Endothelial cell of umbilical vein (primary cell): ENCODE data around the gene PLPPR2. TPM values are rescaled to one million over a fixed set of nuclear protein-coding genes. Genes with fewer than 3 reads are reported as not detected.
A peak's percentile ranks its signal among the peaks of the same experiment; 100 is the strongest.

ENCODE experiments used
- BruUV-seq: library from RNA; stranded (reverse); fragments of 400-500 nt; replicated peaks from 2 replicates; lab custom pipeline; 2021; lab: Mats Ljungman, UMichigan
- CTCF ChIA-PET: fragments of 300-600, 350-600 bp; sonication (Branson Sonifier 250); formaldehyde crosslinking; loops from one replicate; lab custom pipeline; 2021; ENCODE audit warnings: antibody characterized with exemption, inconsistent platforms; lab: Charles Lee
- POLR2A ChIA-PET: fragments of 300-600, 350-600 bp; sonication (Branson Sonifier 250); formaldehyde crosslinking; loops from one replicate; lab custom pipeline; 2021; ENCODE audit warnings: antibody characterized with exemption, inconsistent platforms; lab: Charles Lee
- DNase-seq: peaks from one replicate; pipeline ENCODE4 v3.0.0-alpha.2; 2011; ENCODE audit warnings: low read depth, low spot score
- FAIRE-seq: peaks from 2 replicates; lab custom pipeline; 2011; peaks lifted over from hg19 to GRCh38; lab: Jason Lieb, UNC
- H2AFZ ChIP-seq: 2 replicates; pipeline ENCODE4 v1.6.0; 2012; ENCODE audit warnings: low read depth, low read length, control low read depth, inconsistent platforms
- H3K27ac ChIP-seq: 2 replicates; pipeline ENCODE4 v1.5.1; 2011; ENCODE audit warnings: low read depth, mild to moderate bottlenecking, control low read depth, low read length, moderate library complexity; ENCODE audit not compliant: insufficient read depth
- H3K27me3 ChIP-seq, 2 experiments: 2 replicates each; pipeline versions ENCODE4 v1.6.0 to v1.6.1; 2011; ENCODE audit warnings: low read length in 2 of 2, mixed read lengths in 1 of 2; ENCODE audit not compliant: control insufficient read depth in 2 of 2, insufficient read depth in 2 of 2
- H3K36me3 ChIP-seq, 2 experiments: 2 replicates in 1 of 2; 3 replicates in 1 of 2; pipeline ENCODE4 v1.5.1; 2011; ENCODE audit warnings: low read length in 2 of 2, mild to moderate bottlenecking in 1 of 2, moderate library complexity in 1 of 2; ENCODE audit not compliant: control insufficient read depth in 2 of 2, insufficient read depth in 2 of 2; ENCODE audit errors: extremely low read depth in 1 of 2
- H3K4me1 ChIP-seq: 3 replicates; pipeline ENCODE4 v1.5.1; 2011; ENCODE audit warnings: mild to moderate bottlenecking, low read length; ENCODE audit not compliant: control insufficient read depth, insufficient read depth; ENCODE audit errors: extremely low read depth
- H3K4me2 ChIP-seq: 2 replicates; pipeline ENCODE4 v1.6.1; 2011; ENCODE audit warnings: low read length, control low read depth, mixed read lengths; ENCODE audit not compliant: insufficient read depth
- H3K4me3 ChIP-seq, 3 experiments: fragments of 200-600 bp in 1 of 3; sonication (generic), shearing (Covaris generic) in 1 of 3; replicated peaks in 1 of 3; 2 replicates each; pipeline ENCODE4 v1.5.1; 2011 to 2016; ENCODE audit warnings: control low read depth in 3 of 3, low read length in 3 of 3, mild to moderate bottlenecking in 2 of 3, inconsistent platforms in 1 of 3, low read depth in 1 of 3, moderate library complexity in 1 of 3; ENCODE audit not compliant: insufficient read depth in 1 of 3
- H3K79me2 ChIP-seq: 2 replicates; pipeline ENCODE4 v1.6.0; 2012; ENCODE audit warnings: low read length, inconsistent platforms; ENCODE audit not compliant: control insufficient read depth, insufficient read depth
- H3K9ac ChIP-seq: replicated peaks from 2 replicates; pipeline ENCODE3; 2011; ENCODE audit warnings: low read length, control low read depth; ENCODE audit not compliant: insufficient read depth; ENCODE audit errors: extremely low read depth
- H3K9me1 ChIP-seq: replicated peaks from 3 replicates; pipeline ENCODE4 v1.6.0; 2011; ENCODE audit warnings: mild to moderate bottlenecking, low read length; ENCODE audit not compliant: control insufficient read depth, insufficient read depth; ENCODE audit errors: extremely low read depth
- H3K9me3 ChIP-seq: replicated peaks from 2 replicates; pipeline ENCODE4 v1.5.1; 2012; ENCODE audit warnings: low read length, inconsistent platforms; ENCODE audit not compliant: control insufficient read depth, insufficient read depth
- H4K20me1 ChIP-seq: replicated peaks from 2 replicates; pipeline ENCODE3; 2011; ENCODE audit warnings: mild to moderate bottlenecking, low read length; ENCODE audit not compliant: control insufficient read depth, insufficient read depth; ENCODE audit errors: extremely low read depth
- CTCF ChIP-seq, 2 donors: IDR thresholded peaks; 1 replicate in 1 of 2; 2 replicates in 1 of 2; pipeline ENCODE4 v1.5.1; 2011; ENCODE audit warnings: low read length in 2 of 2, mild to moderate bottlenecking in 2 of 2, moderate library complexity in 2 of 2, control low read depth in 1 of 2, inconsistent platforms in 1 of 2, low read depth in 1 of 2; ENCODE audit not compliant: insufficient read depth in 1 of 2; ENCODE audit errors: extremely low read depth in 1 of 2
- EZH2 ChIP-seq: IDR thresholded peaks from 2 replicates; pipeline ENCODE4 v1.6.1; 2012; ENCODE audit warnings: borderline replicate concordance, low read depth, mild to moderate bottlenecking, moderate library complexity, low read length, inconsistent platforms; ENCODE audit not compliant: severe bottlenecking
- FOS ChIP-seq: IDR thresholded peaks from 2 replicates; pipeline ENCODE4 v1.6.1; 2011; ENCODE audit warnings: mild to moderate bottlenecking, low read length, moderate library complexity, borderline replicate concordance; ENCODE audit not compliant: insufficient read depth
- GATA2 ChIP-seq: IDR thresholded peaks from 2 replicates; pipeline ENCODE4 v1.7.0; 2011; ENCODE audit warnings: low read depth, mild to moderate bottlenecking, moderate library complexity, mixed read lengths, low read length; ENCODE audit not compliant: insufficient read length, insufficient read depth
- JUN ChIP-seq: IDR thresholded peaks from 2 replicates; pipeline ENCODE4 v1.6.1; 2011; ENCODE audit warnings: borderline replicate concordance, low read depth; ENCODE audit not compliant: insufficient read length, insufficient read depth
- MAX ChIP-seq: IDR thresholded peaks from 2 replicates; pipeline ENCODE4 v1.6.1; 2011; ENCODE audit not compliant: insufficient read depth, insufficient read length
- MYC ChIP-seq: IDR thresholded peaks from one replicate; pipeline ENCODE4 v1.6.1; 2011; ENCODE audit warnings: mild to moderate bottlenecking, low read depth, low read length
- POLR2A ChIP-seq: IDR thresholded peaks from 2 replicates; pipeline ENCODE4 v1.6.1; 2012; ENCODE audit warnings: low read depth, mild to moderate bottlenecking, control low read depth, low read length
- POLR2AphosphoS5 ChIP-seq: IDR thresholded peaks from 2 replicates; pipeline ENCODE4 v1.6.1; 2012; ENCODE audit warnings: low read depth, mild to moderate bottlenecking, control low read depth, low read length, moderate library complexity; ENCODE audit not compliant: insufficient read depth
- dilution Hi-C: fragments of 300-500 bp; cut with MboI; formaldehyde crosslinking; loops from one replicate; pipeline ENCODE4 v1.15.0; 2019; ENCODE audit warnings: low sequenced_read_pairs; ENCODE audit not compliant: extremely low pct_ligation_motif_present
- intact Hi-C: fragments of 100-400 bp; cut with micrococcal nuclease; formaldehyde crosslinking; loops from one replicate; pipeline ENCODE4 v1.10.0; 2022
- polyA plus RNA-seq, 4 experiments: library from polyadenylated mRNA; depleted of rRNA in 3 of 4; stranded (reverse) in 3 of 4; unstranded in 1 of 4; fragments of >200 nt; gene quantifications; 2 replicates each; pipeline versions ENCODE4 v1.2.1 to v1.2.3, GENCODE V29; 2011 to 2012; ENCODE audit warnings: missing spikeins in 1 of 4
- total RNA-seq: library from RNA; stranded (reverse); gene quantifications from 2 replicates; pipeline ENCODE4 v1.2.3, GENCODE V29; 2021

Gene PLPPR2
- total and polyA plus RNA-seq, 2 donors (not counting 3 experiments of a cell fraction or from before 2014, with no cell fraction given), result 23.7 to 28.7 TPM

GRCh38 chr19:11322269-11323024 lies 32.8 kb upstream of the PLPPR2 start:
- no TSS peak for BruUV-seq
- Histone ChIP-seq H3K27me3 (no peaks in the 10 kb centered on the region), H3K9me3 (no peaks in the 10 kb centered on the region), H3K4me1 (peaks cover 7% of the 10 kb centered on the region), H2AFZ (no peak overlapping the region), H3K9ac (no peak overlapping the region), H4K20me1 (no peaks in the 10 kb centered on the region), H3K79me2 (no peaks in the 10 kb centered on the region), H3K4me3 (no peak overlapping the region), H3K36me3 (peaks cover 0 to 9% of the 10 kb centered on the region in 2 experiments), H3K4me2 (no peak overlapping the region), H3K9me1 (no peaks in the 10 kb centered on the region), H3K27ac (no peak overlapping the region)
- intact Hi-C loops, result no loop called here
- no peak for DNase-seq
- dilution Hi-C loops, result no loop called here
- POLR2A ChIA-PET, result interaction anchor here (0.6 kb wide), 1 partner anchor 20 kb away, joined by 3 read pairs; no protein-coding TSS in a partner anchor
- no peak for TF ChIP-seq MAX
- no peak for TF ChIP-seq MYC
- no peak for TF ChIP-seq POLR2A
- TF ChIP-seq CTCF (IDR thresholded peaks at IDR 0.05; ENCODE audit: extremely low read depth in 1 of 2, insufficient read depth in 1 of 2, low read depth in 1 of 2, low read length in 2 of 2), result no peak
- no peak for TF ChIP-seq EZH2
- no peak for TF ChIP-seq GATA2
- TF ChIP-seq JUN, result no peak
- TF ChIP-seq POLR2AphosphoS5, result no peak
- TF ChIP-seq FOS, result no peak
- CTCF ChIA-PET, result interaction anchor here (1.1 to 1.4 kb wide), 2 partner anchors 25 to 28 kb away, joined by 5 read pairs; no protein-coding TSS in a partner anchor
- peak; percentile 15 for FAIRE-seq
